A549 (cell line): ENCODE results near the gene SCART1. TPM values are rescaled to one million over a fixed set of nuclear protein-coding genes. Genes with fewer than 3 reads are reported as not detected.

ENCODE experiments used
- ATAC-seq, 2 experiments: fragments of 200-7000 bp in 1 of 2; fragments of >200 bp in 1 of 2; cut with Nextera tagmentation in 1 of 2; cut with Tn5 transposase in 1 of 2; 3 replicates each; pipeline versions ENCODE4 v1.8.0 to v1.9.1; 2018 to 2020; ENCODE audit warnings: mild to moderate bottlenecking in 1 of 2, moderate library complexity in 1 of 2
- CTCF ChIA-PET: fragments of 300-600 bp; sonication (Branson Sonifier 250); formaldehyde crosslinking; extraction: SDS; loops from one replicate; lab custom pipeline; 2021; ENCODE audit warnings: antibody characterized with exemption, inconsistent platforms; lab: Yijun Ruan, JAX
- POLR2A ChIA-PET: fragments of 350-600 bp; formaldehyde crosslinking; extraction: SDS; loops from one replicate; lab custom pipeline; 2021; ENCODE audit warnings: antibody characterized with exemption, inconsistent platforms; lab: Yijun Ruan, JAX
- DNase-seq, 2 experiments: peaks; one replicate each; pipeline versions ENCODE4 v3.0.0 to v3.0.0-alpha.2; 2011 to 2016; ENCODE audit warnings: low read depth in 1 of 2, low spot score in 1 of 2
- FAIRE-seq: peaks from 2 replicates; lab custom pipeline; 2011; peaks lifted over from hg19 to GRCh38; lab: Jason Lieb, UNC
- H3K27ac ChIP-seq, 2 experiments: fragments of >200 bp; sonication (Bioruptor Twin); formaldehyde crosslinking; 3 replicates each; pipeline ENCODE4 v1.5.1; 2016 to 2017
- H3K4me1 ChIP-seq: fragments of >200 bp; sonication (Bioruptor Twin); formaldehyde crosslinking; 3 replicates; pipeline ENCODE4 v1.6.1; 2016
- H3K4me2 ChIP-seq: fragments of >200 bp; sonication (Bioruptor Twin); formaldehyde crosslinking; 3 replicates; pipeline ENCODE4 v1.6.1; 2016
- H3K4me3 ChIP-seq: fragments of >200 bp; sonication (Bioruptor Twin); formaldehyde crosslinking; 3 replicates; pipeline ENCODE4 v1.5.1; 2016
- H3K9me3 ChIP-seq: fragments of >200 bp; sonication (Bioruptor Twin); formaldehyde crosslinking; 3 replicates; pipeline ENCODE4 v1.6.1; 2016
- BHLHE40 ChIP-seq: IDR thresholded peaks from 2 replicates; pipeline ENCODE4 v1.6.1; 2012; ENCODE audit warnings: low read depth, low read length, inconsistent platforms
- CHD4 ChIP-seq: fragments of 200-600 bp; sonication (generic); IDR thresholded peaks from 2 replicates; pipeline ENCODE4 v1.6.1; 2016; ENCODE audit warnings: antibody characterized with exemption, mild to moderate bottlenecking, borderline replicate concordance
- CTCF ChIP-seq: fragments of >200 bp; sonication (Bioruptor Twin); formaldehyde crosslinking; IDR thresholded peaks from 3 replicates; pipeline ENCODE4 v1.5.1; 2016
- ELK1 ChIP-seq: fragments of 150-350 bp; IDR thresholded peaks from 2 replicates; pipeline ENCODE4 v1.6.1; 2014; ENCODE audit warnings: low read depth, mild to moderate bottlenecking, low read length
- FOXS1 ChIP-seq: fragments of 250-450 bp; sonication (Bioruptor Pico); IDR thresholded peaks from 2 replicates; pipeline ENCODE4 v1.5.0; 2020; ENCODE audit warnings: mild to moderate bottlenecking, moderate library complexity
- HDAC2 ChIP-seq: fragments of 200-600 bp; sonication (generic); IDR thresholded peaks from 2 replicates; pipeline ENCODE4 v1.6.1; 2016
- HOXB13 ChIP-seq: fragments of 250-450 bp; sonication (Bioruptor Pico); IDR thresholded peaks from 2 replicates; pipeline ENCODE4 v1.5.0; 2020; ENCODE audit warnings: low read depth, mild to moderate bottlenecking, moderate library complexity
- JUN ChIP-seq, 2 experiments: fragments of >200 bp; sonication (Bioruptor Twin); formaldehyde crosslinking; IDR thresholded peaks; 2 replicates in 1 of 2; 3 replicates in 1 of 2; pipeline ENCODE4 v1.6.1; 2016 to 2017
- MAFK ChIP-seq: fragments of 450-650 bp; IDR thresholded peaks from 2 replicates; pipeline ENCODE4 v1.6.1; 2014; ENCODE audit not compliant: partially characterized antibody
- MAX ChIP-seq: IDR thresholded peaks from 2 replicates; pipeline ENCODE4 v1.6.1; 2012
- PBX3 ChIP-seq: IDR thresholded peaks from 2 replicates; pipeline ENCODE4 v1.6.1; 2012
- POLR2A ChIP-seq: IDR thresholded peaks from 2 replicates; pipeline ENCODE4 v1.6.1; 2012; ENCODE audit warnings: mild to moderate bottlenecking, low read length
- POLR2AphosphoS2 ChIP-seq: conservative IDR thresholded peaks from 2 replicates; pipeline ENCODE4 v1.6.1; 2012; ENCODE audit warnings: low read length, improper control_type of control experiment, inconsistent platforms
- RAD21 ChIP-seq, 2 experiments: fragments of >200 bp in 1 of 2; sonication (Bioruptor Twin) in 1 of 2; formaldehyde crosslinking in 1 of 2; IDR thresholded peaks in 1 of 2; conservative IDR thresholded peaks in 1 of 2; 2 replicates in 1 of 2; 3 replicates in 1 of 2; pipeline ENCODE4 v1.6.1; 2012 to 2018; ENCODE audit warnings: inconsistent platforms in 1 of 2
- RARB ChIP-seq: fragments of 250-450 bp; sonication (Bioruptor Pico); IDR thresholded peaks from 2 replicates; pipeline ENCODE4 v1.8.0; 2021; ENCODE audit warnings: mild to moderate bottlenecking, moderate library complexity
- RFX5 ChIP-seq: fragments of 450-650 bp; IDR thresholded peaks from 2 replicates; pipeline ENCODE4 v1.7.1; 2014; ENCODE audit warnings: antibody characterized with exemption, mild to moderate bottlenecking, moderate library complexity
- SREBF2 ChIP-seq: fragments of 450-650 bp; IDR thresholded peaks from 2 replicates; pipeline ENCODE4 v1.6.1; 2014; ENCODE audit warnings: mild to moderate bottlenecking, moderate library complexity
- USF2 ChIP-seq: fragments of 450-650 bp; IDR thresholded peaks from 2 replicates; pipeline ENCODE4 v1.6.1; 2014; ENCODE audit warnings: antibody characterized with exemption
- ZC3H11A ChIP-seq: fragments of 450-650 bp; IDR thresholded peaks from 2 replicates; pipeline ENCODE4 v1.6.1; 2014; ENCODE audit warnings: antibody characterized with exemption, mild to moderate bottlenecking
- ZFP36 ChIP-seq: fragments of 450-650 bp; IDR thresholded peaks from 2 replicates; pipeline ENCODE4 v1.6.1; 2014; ENCODE audit warnings: borderline replicate concordance; ENCODE audit not compliant: partially characterized antibody
- ZSCAN20 ChIP-seq: fragments of 250-450 bp; sonication (Bioruptor Pico); IDR thresholded peaks from 2 replicates; pipeline ENCODE4 v1.8.0; 2022; ENCODE audit warnings: mild to moderate bottlenecking, moderate library complexity
- WGBS: methylation state at CpG from one replicate; pipeline ENCODE4 v1.1.6; 2017; ENCODE audit errors: missing lambda C conversion rate; 5-methylcytosine and 5-hydroxymethylcytosine counted together
- polyA plus RNA-seq, 4 experiments: library from polyadenylated mRNA; depleted of rRNA in 3 of 4; stranded (reverse); fragments of >200 nt; fragmentation: RNase III in 1 of 4; extraction: RNeasy Plus Mini Kit Qiagen cat#74134 plus additional on column Dnase treatment in 1 of 4; gene quantifications; 2 replicates in 3 of 4; 3 replicates in 1 of 4; pipeline ENCODE4 v1.2.3, GENCODE V29; 2011 to 2017

SCART1 gene
- polyA plus RNA-seq, 2 of the 4 experiments (the other 2 are of a cell fraction) = 0.37 to 0.96 TPM

- TF ChIP-seq RAD21 (conservative IDR thresholded peaks at IDR 0.05 in 1 of 2, IDR thresholded peaks at IDR 0.05 in 1 of 2) (no peak), RARB (no peak), POLR2A (no peak), POLR2AphosphoS2 (no peak)
These were observed 9.1 kb upstream of the SCART1 start (continued) for GRCh38 chr10:133444342-133445267.

- no peak for DNase-seq
- POLR2A ChIA-PET = no interaction called here
- CTCF ChIA-PET = no interaction called here
- Histone ChIP-seq H3K4me3 (no peak overlapping the region), H3K4me1 (no peaks in the 10 kb centered on the region)
- ATAC-seq = no peak
- no peak for TF ChIP-seq CHD4
- no peak for TF ChIP-seq CTCF
- TF ChIP-seq RFX5 = no peak
- TF ChIP-seq PBX3 = no peak
- no peak for TF ChIP-seq MAFK
- no peak for TF ChIP-seq USF2
- TF ChIP-seq ZSCAN20 (CRISPR knock-in tag) = no peak
- no peak for TF ChIP-seq ZC3H11A
- no peak for TF ChIP-seq MAX
- TF ChIP-seq ZFP36 = no peak
- TF ChIP-seq, all 56 proteins: peak for 0
- peaks cover 47% of the 10 kb centered on the region for H3K9me3 ChIP-seq
- FAIRE-seq = no peak
- WGBS = 81% methylated on average over 21 of the region's 22 CpGs
- H3K4me2 ChIP-seq = no peak overlapping the region
- no peak overlapping the region for H3K27ac ChIP-seq
These were observed 8.4 kb upstream of the SCART1 start for GRCh38 chr10:133445268-133445732.

GRCh38 chr10:133445751-133446708, 7.7 kb upstream of the SCART1 start:
- FAIRE-seq (no peak), ATAC-seq (no peak)
- WGBS = 90% methylated on average over 30 of the region's 80 CpGs

More at GRCh38 chr10:133445751-133446708, 7.7 kb upstream of the SCART1 start:
- no peak overlapping the region for H3K27ac ChIP-seq
- TF ChIP-seq JUN (IDR thresholded peaks at IDR 0.05) (no peak), HOXB13 (CRISPR knock-in tag) (no peak), FOXS1 (CRISPR knock-in tag) (no peak), BHLHE40 (no peak), ZC3H11A (no peak), HDAC2 (no peak), SREBF2 (no peak), ELK1 (no peak)
- TF ChIP-seq, all 56 proteins: peak for 0
- POLR2A ChIA-PET = no interaction called here
- H3K4me2 ChIP-seq = no peak overlapping the region
- H3K9me3 ChIP-seq = peaks cover 47% of the 10 kb centered on the region
- CTCF ChIA-PET = no interaction called here
- no peak for DNase-seq
- H3K4me1 ChIP-seq = no peaks in the 10 kb centered on the region
- no peak overlapping the region for H3K4me3 ChIP-seq
